ENCODE results near the gene RTN4IP1. TPM values are rescaled to one million over a fixed set of nuclear protein-coding genes. Genes with fewer than 3 reads are reported as not detected.

The RTN4IP1 gene
- polyA plus RNA-seq, 1 of the 3 experiments (the other 2 are of a cell fraction), result 4.3 TPM

- H3K4me2 ChIP-seq, result peak overlapping the region; percentile 56; the same call in 1 of the 2 replicates
- peaks cover 7 to 62% of the 10 kb centered on the region in 2 experiments for H3K36me3 ChIP-seq (replicated peaks in 1 of 2; ENCODE audit: control insufficient read depth in 1 of 2, insufficient read depth in 2 of 2, low read length in 1 of 2)
- peak overlapping the region; percentile 68; the same call in 1 of the 2 replicates for H3K9ac ChIP-seq
- peak overlapping the region; percentile 79 to 100; a peak in 3 of 4 replicates for H3K27ac ChIP-seq (ENCODE audit: low read depth in 2 of 2, low read length in 1 of 2)
- DNase-seq, result no peak
- H3F3A ChIP-seq (replicated peaks; ENCODE audit: insufficient read depth), result peaks cover 48% of the 10 kb centered on the region
- H4K20me1 ChIP-seq (ENCODE audit: insufficient read depth), result no peaks in the 10 kb centered on the region
- ChIA-PET CTCF (no interaction called here), POLR2A (no interaction called here)
- no peak overlapping the region for H3K4me3 ChIP-seq (ENCODE audit: low read depth in 2 of 2, low read length in 1 of 2)
- H2AFZ ChIP-seq (ENCODE audit: low read depth), result no peak overlapping the region
- 42% methylated on average over 2 of the region's 2 CpGs for WGBS (ENCODE audit: low lambda C conversion rate)
- H3K4me1 ChIP-seq (ENCODE audit: control insufficient read depth in 1 of 2, insufficient read depth in 2 of 2, low read depth in 1 of 2, low read length in 1 of 2), result peaks cover 0 to 38% of the 10 kb centered on the region in 2 experiments; a peak in 3 of 4 replicates
- TF ChIP-seq, protein P1, sequence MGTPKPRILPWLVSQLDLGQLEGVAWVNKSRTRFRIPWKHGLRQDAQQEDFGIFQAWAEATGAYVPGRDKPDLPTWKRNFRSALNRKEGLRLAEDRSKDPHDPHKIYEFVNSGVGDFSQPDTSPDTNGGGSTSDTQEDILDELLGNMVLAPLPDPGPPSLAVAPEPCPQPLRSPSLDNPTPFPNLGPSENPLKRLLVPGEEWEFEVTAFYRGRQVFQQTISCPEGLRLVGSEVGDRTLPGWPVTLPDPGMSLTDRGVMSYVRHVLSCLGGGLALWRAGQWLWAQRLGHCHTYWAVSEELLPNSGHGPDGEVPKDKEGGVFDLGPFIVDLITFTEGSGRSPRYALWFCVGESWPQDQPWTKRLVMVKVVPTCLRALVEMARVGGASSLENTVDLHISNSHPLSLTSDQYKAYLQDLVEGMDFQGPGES (IDR thresholded peaks at IDR 0.05; ENCODE audit: low read depth, low read length), result no peak
- TF ChIP-seq CHD2 (IDR thresholded peaks at IDR 0.05; ENCODE audit: low read length, partially characterized antibody) (no peak), NRF1 (IDR thresholded peaks at IDR 0.05; ENCODE audit: low read depth, low read length) (no peak), SIN3A (IDR thresholded peaks at IDR 0.05; ENCODE audit: borderline replicate concordance, low read depth, low read length) (no peak), TEAD4 (IDR thresholded peaks at IDR 0.05; ENCODE audit: borderline replicate concordance, insufficient read depth) (no peak), ELF1 (IDR thresholded peaks at IDR 0.05) (no peak), TCF12 (IDR thresholded peaks at IDR 0.05) (no peak), YY1 (IDR thresholded peaks at IDR 0.05; ENCODE audit: low read depth) (no peak), EP300 (IDR thresholded peaks at IDR 0.05; ENCODE audit: borderline replicate concordance in 1 of 2, low read depth in 1 of 2, low read length in 1 of 2) (no peak), NFIC (IDR thresholded peaks at IDR 0.05; ENCODE audit: borderline replicate concordance) (no peak), GATA2 (CRISPR knock-in tag; IDR thresholded peaks at IDR 0.05) (no peak), RXRA (IDR thresholded peaks at IDR 0.05; ENCODE audit: borderline replicate concordance, low read depth) (no peak), FOSL2 (IDR thresholded peaks at IDR 0.05; ENCODE audit: borderline replicate concordance, low read depth) (no peak), JUND (IDR thresholded peaks at IDR 0.05) (no peak), SMC3 (IDR thresholded peaks at IDR 0.05; ENCODE audit: low read depth, low read length) (no peak), GABPA (IDR thresholded peaks at IDR 0.05; ENCODE audit: low read depth) (no peak), USF2 (IDR thresholded peaks at IDR 0.05; ENCODE audit: borderline replicate concordance, low read depth, low read length) (no peak)
- TF ChIP-seq, protein P2, sequence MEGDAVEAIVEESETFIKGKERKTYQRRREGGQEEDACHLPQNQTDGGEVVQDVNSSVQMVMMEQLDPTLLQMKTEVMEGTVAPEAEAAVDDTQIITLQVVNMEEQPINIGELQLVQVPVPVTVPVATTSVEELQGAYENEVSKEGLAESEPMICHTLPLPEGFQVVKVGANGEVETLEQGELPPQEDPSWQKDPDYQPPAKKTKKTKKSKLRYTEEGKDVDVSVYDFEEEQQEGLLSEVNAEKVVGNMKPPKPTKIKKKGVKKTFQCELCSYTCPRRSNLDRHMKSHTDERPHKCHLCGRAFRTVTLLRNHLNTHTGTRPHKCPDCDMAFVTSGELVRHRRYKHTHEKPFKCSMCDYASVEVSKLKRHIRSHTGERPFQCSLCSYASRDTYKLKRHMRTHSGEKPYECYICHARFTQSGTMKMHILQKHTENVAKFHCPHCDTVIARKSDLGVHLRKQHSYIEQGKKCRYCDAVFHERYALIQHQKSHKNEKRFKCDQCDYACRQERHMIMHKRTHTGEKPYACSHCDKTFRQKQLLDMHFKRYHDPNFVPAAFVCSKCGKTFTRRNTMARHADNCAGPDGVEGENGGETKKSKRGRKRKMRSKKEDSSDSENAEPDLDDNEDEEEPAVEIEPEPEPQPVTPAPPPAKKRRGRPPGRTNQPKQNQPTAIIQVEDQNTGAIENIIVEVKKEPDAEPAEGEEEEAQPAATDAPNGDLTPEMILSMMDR (IDR thresholded peaks at IDR 0.05), result no peak
- no peaks in the 10 kb centered on the region for H3K27me3 ChIP-seq (ENCODE audit: insufficient read depth)
- no peaks in the 10 kb centered on the region for H3K9me3 ChIP-seq
- peaks cover 49% of the 10 kb centered on the region for H3K79me2 ChIP-seq (ENCODE audit: insufficient read depth)
- H3K9me2 ChIP-seq, result no peaks in the 10 kb centered on the region
Observed at GRCh38 chr6:106528521-106528920, 100.8 kb downstream of the RTN4IP1 start.

Measured in SK-N-SH (cell line).